Measurements from ENCODE around the gene PPP2R2C.
A peak's percentile ranks its signal among the peaks of the same experiment; 100 is the strongest.

Gene PPP2R2C

GRCh38 chr4:6279582-6280289 is 192.7 kb downstream of the PPP2R2C start:
- Histone ChIP-seq H3K79me1 (ENCODE audit: low read depth, low read length) (peaks cover 1% of the 10 kb centered on the region), H3K23ac (ENCODE audit: low read depth, low read length, poor library complexity) (no peak overlapping the region), H3K18ac (ENCODE audit: low read length) (no peak overlapping the region), H2BK5ac (ENCODE audit: low read length) (peak overlapping the region; percentile 31), H3K9ac (ENCODE audit: low read depth, low read length, poor library complexity) (no peak overlapping the region), H3K4me3 (ENCODE audit: low read length in 2 of 2) (no peak overlapping the region), H2BK12ac (ENCODE audit: low read length) (no peak overlapping the region), H3K14ac (ENCODE audit: low read length) (no peak overlapping the region), H3K27ac (replicated peaks; ENCODE audit: low read length) (no peak overlapping the region), H3K36me3 (replicated peaks in 1 of 2; ENCODE audit: control insufficient read depth in 2 of 2, insufficient read depth in 2 of 2, low read length in 2 of 2) (peaks cover 8 to 11% of the 10 kb centered on the region in 2 donors), H3K4me2 (ENCODE audit: insufficient read depth, low read length, poor library complexity, severe bottlenecking) (no peak overlapping the region), H3K27me3 (ENCODE audit: control insufficient read depth in 3 of 3, insufficient read depth in 3 of 3, low read depth in 1 of 3, low read length in 3 of 3) (no peaks in the 10 kb centered on the region), H2BK15ac (ENCODE audit: low read length) (no peak overlapping the region), H2BK120ac (ENCODE audit: low read depth, low read length) (no peak overlapping the region), H4K91ac (ENCODE audit: low read depth, low read length, poor library complexity) (no peak overlapping the region), H2AFZ (ENCODE audit: low read length) (no peak overlapping the region), H2AK5ac (ENCODE audit: low read depth, low read length) (no peak overlapping the region), H4K8ac (ENCODE audit: low read depth, low read length) (no peak overlapping the region), H3K4ac (ENCODE audit: low read length) (no peak overlapping the region), H3K9me3 (replicated peaks in 1 of 2; ENCODE audit: control insufficient read depth in 2 of 2, insufficient read depth in 1 of 2, low read depth in 1 of 2, low read length in 2 of 2) (no peaks in the 10 kb centered on the region), H3K4me1 (ENCODE audit: control insufficient read depth in 2 of 2, insufficient read depth in 1 of 2, low read depth in 1 of 2, low read length in 2 of 2) (peaks cover 0 to 18% of the 10 kb centered on the region in 2 donors)
- no CpG with 5 or more reads among the region's 14 CpGs for WGBS, 2 donors (ENCODE audit: extremely low coverage in 2 of 2, insufficient read length in 2 of 2, insufficient replicate concordance in 1 of 2)
- DNase-seq (ENCODE audit: low spot score), result no peak

- Histone ChIP-seq H3K4me1 (ENCODE audit: control insufficient read depth in 2 of 2, insufficient read depth in 1 of 2, low read depth in 1 of 2, low read length in 2 of 2) (peaks cover 0 to 18% of the 10 kb centered on the region in 2 donors), H3K36me3 (replicated peaks in 1 of 2; ENCODE audit: control insufficient read depth in 2 of 2, insufficient read depth in 2 of 2, low read length in 2 of 2) (peaks cover 8 to 11% of the 10 kb centered on the region in 2 donors), H4K8ac (ENCODE audit: low read depth, low read length) (no peak overlapping the region), H3K4me2 (ENCODE audit: insufficient read depth, low read length, poor library complexity, severe bottlenecking) (no peak overlapping the region), H3K27ac (replicated peaks; ENCODE audit: low read length) (no peak overlapping the region), H3K9ac (ENCODE audit: low read depth, low read length, poor library complexity) (no peak overlapping the region), H3K27me3 (ENCODE audit: control insufficient read depth in 3 of 3, insufficient read depth in 3 of 3, low read depth in 1 of 3, low read length in 3 of 3) (no peaks in the 10 kb centered on the region), H4K91ac (ENCODE audit: low read depth, low read length, poor library complexity) (no peak overlapping the region), H2AFZ (ENCODE audit: low read length) (no peak overlapping the region), H2BK120ac (ENCODE audit: low read depth, low read length) (no peak overlapping the region), H2BK15ac (ENCODE audit: low read length) (no peak overlapping the region), H3K9me3 (replicated peaks in 1 of 2; ENCODE audit: control insufficient read depth in 2 of 2, insufficient read depth in 1 of 2, low read depth in 1 of 2, low read length in 2 of 2) (no peaks in the 10 kb centered on the region), H3K4me3 (ENCODE audit: low read length in 2 of 2) (no peak overlapping the region), H3K79me1 (ENCODE audit: low read depth, low read length) (no peaks in the 10 kb centered on the region), H3K14ac (ENCODE audit: low read length) (no peak overlapping the region), H2AK5ac (ENCODE audit: low read depth, low read length) (no peak overlapping the region), H3K23ac (ENCODE audit: low read depth, low read length, poor library complexity) (no peak overlapping the region), H2BK12ac (ENCODE audit: low read length) (no peak overlapping the region), H2BK5ac (ENCODE audit: low read length) (peak overlapping the region; percentile 31), H3K4ac (ENCODE audit: low read length) (no peak overlapping the region), H3K18ac (ENCODE audit: low read length) (no peak overlapping the region)
- no CpG with 5 or more reads among the region's 10 CpGs for WGBS, 2 donors (ENCODE audit: extremely low coverage in 2 of 2, insufficient read length in 2 of 2, insufficient replicate concordance in 1 of 2)
- DNase-seq (ENCODE audit: low spot score), result no peak
Measured at GRCh38 chr4:6278801-6279197, 193.6 kb downstream of the PPP2R2C start.

GRCh38 chr4:6277935-6278800 is 194.2 kb downstream of the PPP2R2C start:
- H3K4me1 ChIP-seq (ENCODE audit: control insufficient read depth in 2 of 2, insufficient read depth in 1 of 2, low read depth in 1 of 2, low read length in 2 of 2), result peaks cover 3 to 18% of the 10 kb centered on the region in 2 donors
- no CpG with 5 or more reads among the region's 21 CpGs for WGBS, 2 donors (ENCODE audit: extremely low coverage in 2 of 2, insufficient read length in 2 of 2, insufficient replicate concordance in 1 of 2)
- H2BK120ac ChIP-seq (ENCODE audit: low read depth, low read length), result no peak overlapping the region
- no peak overlapping the region for H2BK12ac ChIP-seq (ENCODE audit: low read length)
- H2AK5ac ChIP-seq (ENCODE audit: low read depth, low read length), result no peak overlapping the region
- no peak overlapping the region for H3K4ac ChIP-seq (ENCODE audit: low read length)
- no peaks in the 10 kb centered on the region for H3K9me3 ChIP-seq (replicated peaks in 1 of 2; ENCODE audit: control insufficient read depth in 2 of 2, insufficient read depth in 1 of 2, low read depth in 1 of 2, low read length in 2 of 2)
- no peak overlapping the region for H3K4me3 ChIP-seq (ENCODE audit: low read length in 2 of 2)
- no peaks in the 10 kb centered on the region for H3K79me1 ChIP-seq (ENCODE audit: low read depth, low read length)
- H3K27me3 ChIP-seq (ENCODE audit: control insufficient read depth in 3 of 3, insufficient read depth in 3 of 3, low read depth in 1 of 3, low read length in 3 of 3), result no peaks in the 10 kb centered on the region
- no peak overlapping the region for H3K18ac ChIP-seq (ENCODE audit: low read length)
- peaks cover 8 to 9% of the 10 kb centered on the region in 2 donors for H3K36me3 ChIP-seq (replicated peaks in 1 of 2; ENCODE audit: control insufficient read depth in 2 of 2, insufficient read depth in 2 of 2, low read length in 2 of 2)
- DNase-seq (ENCODE audit: low spot score), result no peak
- H3K9ac ChIP-seq (ENCODE audit: low read depth, low read length, poor library complexity), result peak overlapping the region; percentile 14
- no peak overlapping the region for H3K27ac ChIP-seq (replicated peaks; ENCODE audit: low read length)
- H3K23ac ChIP-seq (ENCODE audit: low read depth, low read length, poor library complexity), result no peak overlapping the region
- H3K14ac ChIP-seq (ENCODE audit: low read length), result no peak overlapping the region
- H3K4me2 ChIP-seq (ENCODE audit: insufficient read depth, low read length, poor library complexity, severe bottlenecking), result no peak overlapping the region
- H4K8ac ChIP-seq (ENCODE audit: low read depth, low read length), result no peak overlapping the region
- no peak overlapping the region for H2BK15ac ChIP-seq (ENCODE audit: low read length)
- H2AFZ ChIP-seq (ENCODE audit: low read length), result no peak overlapping the region
- H4K91ac ChIP-seq (ENCODE audit: low read depth, low read length, poor library complexity), result no peak overlapping the region
- H2BK5ac ChIP-seq (ENCODE audit: low read length), result no peak overlapping the region

- H3K9ac ChIP-seq (ENCODE audit: low read depth, low read length, poor library complexity), result peak overlapping the region; percentile 13
- H3K18ac ChIP-seq (ENCODE audit: low read length), result no peak overlapping the region
- H2BK5ac ChIP-seq (ENCODE audit: low read length), result no peak overlapping the region
- H4K8ac ChIP-seq (ENCODE audit: low read depth, low read length), result no peak overlapping the region
- no peak overlapping the region for H2BK15ac ChIP-seq (ENCODE audit: low read length)
- H2BK120ac ChIP-seq (ENCODE audit: low read depth, low read length), result no peak overlapping the region
- H3K4me3 ChIP-seq (ENCODE audit: low read length in 2 of 2), result peak overlapping the region in 1 of 2 donors; percentile 52
- H3K27me3 ChIP-seq (ENCODE audit: control insufficient read depth in 3 of 3, insufficient read depth in 3 of 3, low read depth in 1 of 3, low read length in 3 of 3), result no peaks in the 10 kb centered on the region
- H3K36me3 ChIP-seq (replicated peaks in 1 of 2; ENCODE audit: control insufficient read depth in 2 of 2, insufficient read depth in 2 of 2, low read length in 2 of 2), result peaks cover 4 to 8% of the 10 kb centered on the region in 2 donors
- H3K4me2 ChIP-seq (ENCODE audit: insufficient read depth, low read length, poor library complexity, severe bottlenecking), result no peak overlapping the region
- H3K4me1 ChIP-seq (ENCODE audit: control insufficient read depth in 2 of 2, insufficient read depth in 1 of 2, low read depth in 1 of 2, low read length in 2 of 2), result peaks cover 3 to 18% of the 10 kb centered on the region in 2 donors
- H2AK5ac ChIP-seq (ENCODE audit: low read depth, low read length), result no peak overlapping the region
- H3K14ac ChIP-seq (ENCODE audit: low read length), result no peak overlapping the region
- WGBS, 2 donors (ENCODE audit: extremely low coverage in 2 of 2, insufficient read length in 2 of 2, insufficient replicate concordance in 1 of 2), result no CpG with 5 or more reads among the region's 24 CpGs
- no peak overlapping the region for H3K23ac ChIP-seq (ENCODE audit: low read depth, low read length, poor library complexity)
- no peak for DNase-seq (ENCODE audit: low spot score)
- no peak overlapping the region for H3K4ac ChIP-seq (ENCODE audit: low read length)
- no peak overlapping the region for H2AFZ ChIP-seq (ENCODE audit: low read length)
- H4K91ac ChIP-seq (ENCODE audit: low read depth, low read length, poor library complexity), result no peak overlapping the region
- H3K9me3 ChIP-seq (replicated peaks in 1 of 2; ENCODE audit: control insufficient read depth in 2 of 2, insufficient read depth in 1 of 2, low read depth in 1 of 2, low read length in 2 of 2), result no peaks in the 10 kb centered on the region
- H3K79me1 ChIP-seq (ENCODE audit: low read depth, low read length), result no peaks in the 10 kb centered on the region
- no peak overlapping the region for H2BK12ac ChIP-seq (ENCODE audit: low read length)
- H3K27ac ChIP-seq (replicated peaks; ENCODE audit: low read length), result no peak overlapping the region
Measured at GRCh38 chr4:6277139-6277802, 195.1 kb downstream of the PPP2R2C start.

Data from neuronal stem cell (in vitro differentiated cells).